OCI-LY3 (cell line): ENCODE measurements around the gene CD4.

Source experiments
- CTCF ChIP-seq: fragments of 200-600, 300-600 bp; sonication (generic); IDR thresholded peaks from 2 replicates; pipeline ENCODE4 v1.5.1; 2014; ENCODE audit warnings: antibody characterized with exemption, low read length, low read depth
- EZH2phosphoT487 ChIP-seq: fragments of 200-600 bp; shearing (Covaris generic); IDR thresholded peaks from 2 replicates; pipeline ENCODE4 v1.6.1; 2018; ENCODE audit warnings: antibody characterized with exemption, mixed run types, low read depth

DNA sequence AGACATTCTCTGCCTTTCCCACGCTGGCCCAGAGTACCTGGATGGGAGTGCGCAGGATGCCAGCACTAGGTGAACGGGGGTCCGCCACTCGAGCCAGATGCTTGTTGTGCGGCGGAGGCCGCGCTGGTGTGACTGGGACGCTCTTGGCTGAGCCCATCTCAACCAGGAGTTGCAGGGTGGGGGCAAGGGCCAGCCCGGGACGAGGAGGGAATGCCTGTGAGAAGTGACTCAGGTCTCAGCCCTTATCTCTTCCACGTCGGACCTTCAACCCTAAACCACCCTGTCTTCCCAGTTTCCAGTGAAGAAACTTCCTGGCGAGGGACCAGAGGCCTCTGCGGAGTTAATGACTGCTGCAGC lies 61.4 kb downstream of the CD4 start:
- no peak for TF ChIP-seq CTCF
- TF ChIP-seq EZH2phosphoT487, result no peak
